HG03460 (cell line): Measurements from ENCODE around the gene PREX1.
"Not testable (repeated sequence)": the region's sequence is repeated elsewhere in the genome, so short reads cannot be mapped to it uniquely, and the experiment has no call there.

ENCODE experiments used
- ATAC-seq: cut with Tn5 transposase; IDR thresholded peaks from one replicate; pipeline ENCODE4 v1.9.1; 2021; ENCODE audit not compliant: unreplicated experiment

The PREX1 gene

GRCh38 chr20:48812600-48813445, 15.0 kb downstream of the PREX1 start:
- no peak for ATAC-seq

GRCh38 chr20:48812114-48812513, 15.7 kb downstream of the PREX1 start:
- ATAC-seq, result not testable (repeated sequence)

GRCh38 chr20:48809673-48810072, 18.1 kb downstream of the PREX1 start:
- ATAC-seq, result no peak

GRCh38 chr20:48808382-48809034, 19.3 kb downstream of the PREX1 start:
- ATAC-seq, result no peak

- ATAC-seq, result no peak
Measured at GRCh38 chr20:48807586-48808381, 20.0 kb downstream of the PREX1 start.

GRCh38 chr20:48807051-48807450, 20.7 kb downstream of the PREX1 start:
- ATAC-seq, result no peak

- no peak for ATAC-seq
Measured at GRCh38 chr20:48805716-48806115, 22.1 kb downstream of the PREX1 start.

GRCh38 chr20:48805286-48805685, 22.5 kb downstream of the PREX1 start:
- ATAC-seq, result no peak

- ATAC-seq, result no peak
Measured at GRCh38 chr20:48804300-48804980, 23.4 kb downstream of the PREX1 start.

- no peak for ATAC-seq
Measured at GRCh38 chr20:48803176-48804053, 24.4 kb downstream of the PREX1 start.

GRCh38 chr20:48802647-48803046, 25.2 kb downstream of the PREX1 start:
- ATAC-seq, result no peak

GRCh38 chr20:48802216-48802615, 25.6 kb downstream of the PREX1 start:
- no peak for ATAC-seq

GRCh38 chr20:48801197-48801596, 26.6 kb downstream of the PREX1 start:
- ATAC-seq, result no peak

- no peak for ATAC-seq
Measured at GRCh38 chr20:48800177-48800576, 27.6 kb downstream of the PREX1 start.

GRCh38 chr20:48799328-48800105, 28.3 kb downstream of the PREX1 start:
- ATAC-seq, result no peak

- ATAC-seq, result no peak
Measured at GRCh38 chr20:48797850-48798747, 29.7 kb downstream of the PREX1 start.

GRCh38 chr20:48797275-48797825, 30.4 kb downstream of the PREX1 start:
- ATAC-seq, result no peak

- no peak for ATAC-seq
Measured at GRCh38 chr20:48795732-48796131, 32.1 kb downstream of the PREX1 start.
